GM04504 (cell line): ENCODE data around the gene DNAJA3.
A peak's percentile ranks its signal among the peaks of the same experiment; 100 is the strongest.

Experiments
- DNase-seq: peaks from one replicate; pipeline ENCODE4 v3.0.0-alpha.2; 2012; ENCODE audit warnings: low read depth

Gene DNAJA3

DNA sequence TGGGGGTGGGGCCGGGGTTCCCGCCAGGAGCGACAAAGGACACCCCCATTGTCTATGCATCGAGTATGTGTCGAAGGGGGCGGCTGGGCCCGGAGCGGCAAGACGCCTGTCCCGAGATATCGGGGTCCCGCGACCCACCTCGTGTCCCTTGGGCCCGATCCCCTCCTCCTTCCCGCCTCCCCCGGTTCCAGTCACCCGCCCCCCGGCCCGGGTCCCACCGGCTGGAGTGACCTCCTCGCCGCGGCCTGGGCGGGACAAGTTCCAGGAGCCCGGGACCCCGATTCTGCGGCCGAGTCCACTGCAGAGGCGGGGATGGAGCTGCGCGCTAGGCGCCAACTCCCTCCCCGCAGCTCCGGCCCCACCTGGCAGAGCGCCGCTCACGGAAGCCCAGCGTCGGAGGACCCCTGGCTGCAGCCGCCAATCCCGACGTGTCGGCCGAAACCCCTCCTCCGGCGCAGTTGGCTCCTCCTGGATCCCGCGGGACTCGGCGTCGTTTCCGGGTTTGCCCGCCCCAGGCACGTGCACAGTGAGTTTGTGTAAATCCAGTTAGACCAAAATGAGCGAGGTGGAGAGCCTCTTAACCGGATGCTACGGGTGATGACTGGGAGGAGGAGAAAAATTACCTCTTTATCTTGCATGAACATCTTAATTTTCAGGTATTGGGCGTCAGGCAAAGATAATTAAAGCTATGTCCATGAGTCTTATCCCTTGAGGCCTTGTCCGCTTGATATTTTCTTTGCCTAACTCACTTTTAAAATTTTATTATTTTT, 48.7 kb downstream of the DNAJA3 start, which contains the start of gene NMRAL1:
TSS of gene NMRAL1 (minus strand) at position 434 of the 770 bp plus-strand sequence. CDS start 493 bp downstream, outside the sequence.
- peak; percentile 56 for DNase-seq

DNA sequence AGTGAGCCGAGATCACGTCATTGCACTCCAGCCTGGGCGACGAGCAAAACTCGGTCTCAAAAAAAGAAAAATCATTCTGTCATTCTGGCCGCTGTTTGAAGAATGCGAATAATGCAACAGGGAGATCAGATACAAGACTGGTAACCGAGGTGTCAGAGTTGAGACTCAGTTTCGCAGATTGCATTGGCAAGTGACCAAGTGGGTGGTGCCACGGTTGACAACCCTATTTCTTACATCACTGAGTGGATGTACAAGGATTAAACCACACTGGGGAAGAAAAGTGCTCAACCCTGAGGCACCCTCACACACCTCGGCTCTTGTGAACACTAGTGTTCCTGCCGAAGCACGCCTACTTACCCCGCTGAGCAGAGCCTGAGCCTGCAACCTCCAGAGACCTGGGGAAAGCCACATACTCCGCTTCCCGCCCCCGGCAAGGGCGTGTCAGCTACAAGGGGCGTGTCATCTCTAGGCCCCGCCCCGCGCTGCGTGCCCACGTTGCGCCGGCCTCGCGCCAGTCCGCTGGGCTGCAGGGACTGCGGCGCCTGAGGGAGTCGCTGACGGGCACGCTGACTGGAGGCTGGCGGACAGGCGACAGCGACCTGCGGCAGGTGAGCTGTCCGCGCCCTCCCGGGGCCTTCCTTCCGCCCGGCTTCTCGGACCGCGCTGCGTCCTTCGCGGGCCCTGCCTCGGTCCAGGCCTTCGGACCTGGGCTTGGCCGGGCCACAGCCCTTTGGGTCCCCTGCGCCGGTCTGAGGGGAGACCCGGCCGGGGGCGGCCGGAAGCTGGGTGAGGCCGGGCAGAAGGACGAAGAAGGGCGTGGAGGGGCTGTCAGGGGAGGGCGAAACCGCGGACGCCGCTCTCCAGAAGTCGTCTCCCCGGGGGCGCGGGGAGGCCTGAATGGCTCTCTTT, 50.5 kb downstream of the DNAJA3 start, which contains the start of gene HMOX2:
TSS of gene HMOX2 (plus strand) at position 519 of the 909 bp plus-strand sequence. CDS start 29,127 bp downstream, outside the sequence.
- DNase-seq: peak; percentile 76

GRCh38 chr16:4477966-4478365, 52.3 kb downstream of the DNAJA3 start:
- DNase-seq: no peak

DNA sequence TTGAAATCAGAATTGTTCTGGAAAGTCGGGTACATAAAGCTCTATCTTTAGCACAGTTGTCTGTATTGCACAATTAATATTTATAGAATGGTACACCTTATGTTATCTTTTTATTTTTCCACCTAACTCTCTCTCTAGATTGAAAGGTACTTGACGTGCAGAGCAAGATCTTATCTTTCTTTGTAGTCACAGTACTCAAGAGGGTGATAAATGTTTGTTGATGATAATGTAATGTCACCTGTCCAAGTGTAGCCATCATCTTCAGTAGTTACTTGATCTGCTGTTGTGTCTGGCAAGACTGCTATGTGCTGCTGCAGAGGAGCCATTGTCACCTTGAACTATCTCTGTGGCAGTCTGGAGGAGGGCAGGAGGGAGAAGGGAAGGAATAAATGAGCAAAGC, 55.9 kb downstream of the DNAJA3 start:
- no peak for DNase-seq

DNA sequence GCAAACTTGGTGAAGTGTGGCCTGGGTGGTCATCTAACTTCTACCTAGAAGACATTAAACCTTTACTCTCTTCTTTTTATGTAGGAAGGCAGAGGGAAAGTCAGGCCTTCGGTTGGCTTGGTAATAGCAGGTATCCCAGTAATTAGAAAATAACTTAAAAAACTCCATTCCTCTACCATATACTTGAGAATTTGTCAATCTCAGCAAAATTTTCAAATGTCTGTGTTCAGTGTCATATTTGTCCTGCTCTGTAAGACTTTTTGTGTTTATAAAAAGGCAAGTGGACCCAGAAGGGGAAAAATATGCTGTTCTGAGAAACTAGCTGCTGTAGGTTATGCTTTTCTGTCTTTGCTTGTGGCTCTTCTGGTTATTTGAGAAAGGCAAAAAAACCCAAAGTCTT, 56.3 kb downstream of the DNAJA3 start:
- no peak for DNase-seq

- no peak for DNase-seq
These were observed 60.6 kb downstream of the DNAJA3 start for GRCh38 chr16:4486126-4486893.

DNA sequence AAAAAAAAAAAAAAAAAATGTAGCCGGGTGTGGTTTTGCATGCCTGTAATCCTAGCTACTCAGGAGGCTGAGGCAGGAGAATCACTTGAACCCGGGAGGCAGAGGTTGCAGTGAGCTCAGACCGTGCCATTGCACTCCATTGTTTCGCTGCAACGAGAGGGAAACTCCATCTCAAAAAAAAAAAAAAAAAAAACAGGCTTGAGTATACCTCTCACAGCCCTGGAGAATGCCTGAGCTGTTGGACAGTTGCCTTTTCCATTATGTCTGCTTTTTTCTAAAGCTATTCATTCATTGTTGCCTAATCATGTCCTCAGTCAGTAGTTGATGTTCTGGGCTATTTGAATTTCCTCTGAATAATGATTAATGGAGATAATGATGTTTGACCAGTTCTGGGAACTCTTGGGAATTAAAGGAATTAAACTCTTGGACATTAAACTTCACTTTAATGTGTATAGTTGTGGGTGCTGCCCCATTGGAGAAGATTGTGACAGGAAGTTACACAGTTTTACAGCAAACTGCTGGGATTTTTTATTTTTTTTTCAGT, 62.4 kb downstream of the DNAJA3 start:
- no peak for DNase-seq

GRCh38 chr16:4488499-4488967, 62.9 kb downstream of the DNAJA3 start:
- DNase-seq: no peak

DNA sequence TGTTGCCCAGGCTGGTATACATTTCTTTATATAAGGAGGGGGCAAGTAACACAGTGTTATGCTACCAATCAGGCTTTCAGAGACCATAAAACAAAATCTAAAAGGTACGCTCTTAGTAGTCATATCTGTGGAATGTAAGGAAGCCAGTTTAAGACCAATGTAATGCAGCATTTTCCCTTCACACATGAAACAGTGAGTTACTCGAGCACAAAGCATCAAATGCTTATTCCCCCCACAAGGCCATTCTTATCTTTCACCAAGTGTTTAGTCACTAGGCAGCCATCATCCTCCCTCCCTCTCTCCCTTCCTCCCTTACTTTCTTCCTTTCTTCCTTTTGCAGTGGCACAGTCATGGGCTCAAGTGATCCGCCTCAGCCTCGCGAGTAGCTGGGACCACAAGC, 63.4 kb downstream of the DNAJA3 start:
- no peak for DNase-seq

DNA sequence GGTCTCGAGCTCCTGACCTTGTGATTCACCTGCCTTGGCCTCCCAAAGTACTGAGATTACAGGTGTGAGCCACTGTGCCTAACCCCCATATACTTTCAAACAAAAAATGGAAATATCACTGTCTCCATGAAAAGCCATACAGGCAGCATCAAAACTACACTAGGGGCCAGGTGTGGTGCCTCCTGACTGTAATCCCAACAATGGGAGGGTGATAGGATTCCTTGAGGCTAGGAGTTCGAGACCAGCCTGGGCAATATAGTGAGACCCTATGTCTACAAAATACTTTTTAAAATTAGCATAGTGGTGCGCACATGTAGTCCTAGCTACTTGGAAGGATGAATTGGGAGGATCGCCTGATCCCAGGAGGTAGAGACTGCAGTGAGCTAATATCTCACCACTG, 66.2 kb downstream of the DNAJA3 start:
- no peak for DNase-seq

DNA sequence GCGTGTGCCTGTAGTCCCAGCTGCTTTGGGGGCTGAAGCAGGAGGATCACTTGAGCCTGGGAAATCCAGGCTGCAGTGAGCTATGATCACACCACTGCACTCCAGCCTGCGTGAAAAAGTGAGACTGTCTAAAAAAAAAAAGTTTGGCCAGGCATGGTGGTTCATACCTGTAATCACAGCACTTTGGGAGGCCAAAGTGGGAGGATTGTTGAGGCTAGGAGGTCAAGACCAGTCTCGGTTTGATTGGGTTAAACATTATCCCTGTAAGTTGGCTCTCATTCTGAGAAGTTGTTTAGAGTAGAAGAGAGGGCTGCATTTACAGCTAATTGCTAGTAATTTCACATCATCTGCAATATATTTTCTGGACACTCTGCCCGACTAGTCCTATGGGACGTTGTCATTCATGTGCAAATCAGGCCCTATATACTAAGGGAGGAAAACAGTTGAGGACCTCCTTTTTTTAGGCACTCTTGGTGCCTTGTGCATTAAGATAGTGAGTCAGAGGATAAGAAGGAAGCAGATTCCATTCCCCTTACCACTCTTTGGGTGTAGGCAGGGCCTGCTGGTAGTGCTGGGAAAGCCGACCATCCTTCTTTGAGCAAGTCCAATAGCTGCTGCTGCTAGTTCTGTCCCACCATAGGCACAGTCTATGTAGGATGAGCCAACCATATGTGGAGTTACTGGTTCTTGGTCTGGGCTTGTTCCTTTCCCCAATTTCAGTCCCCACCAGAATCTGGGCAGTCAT, 69.2 kb downstream of the DNAJA3 start:
- DNase-seq: no peak

GRCh38 chr16:4495766-4496165, 70.1 kb downstream of the DNAJA3 start:
- no peak for DNase-seq

- no peak for DNase-seq
These were observed 70.6 kb downstream of the DNAJA3 start for GRCh38 chr16:4496305-4496704.

GRCh38 chr16:4498546-4499195, 73.0 kb downstream of the DNAJA3 start:
- no peak for DNase-seq

DNA sequence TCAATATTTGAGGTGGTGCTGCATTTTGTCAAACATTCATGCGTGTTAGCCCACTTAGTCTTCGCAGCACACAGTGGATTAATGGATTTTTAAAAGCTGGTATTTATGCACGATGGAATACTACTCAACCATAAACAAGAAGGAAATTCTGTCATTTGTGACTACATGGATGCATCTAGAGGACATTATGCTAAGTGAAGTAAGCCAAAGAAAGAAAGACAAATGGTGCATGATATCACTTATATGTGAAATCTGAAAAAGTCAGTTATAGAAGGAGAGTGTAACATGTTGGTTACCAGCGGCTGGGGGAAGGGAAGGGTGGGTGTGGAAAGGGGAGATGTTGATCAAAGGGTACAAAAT, 73.5 kb downstream of the DNAJA3 start:
- no peak for DNase-seq

- DNase-seq: peak; percentile 70
These were observed 74.6 kb downstream of the DNAJA3 start for GRCh38 chr16:4500272-4500671.

GRCh38 chr16:4501071-4501478, 75.4 kb downstream of the DNAJA3 start:
- DNase-seq: no peak

DNA sequence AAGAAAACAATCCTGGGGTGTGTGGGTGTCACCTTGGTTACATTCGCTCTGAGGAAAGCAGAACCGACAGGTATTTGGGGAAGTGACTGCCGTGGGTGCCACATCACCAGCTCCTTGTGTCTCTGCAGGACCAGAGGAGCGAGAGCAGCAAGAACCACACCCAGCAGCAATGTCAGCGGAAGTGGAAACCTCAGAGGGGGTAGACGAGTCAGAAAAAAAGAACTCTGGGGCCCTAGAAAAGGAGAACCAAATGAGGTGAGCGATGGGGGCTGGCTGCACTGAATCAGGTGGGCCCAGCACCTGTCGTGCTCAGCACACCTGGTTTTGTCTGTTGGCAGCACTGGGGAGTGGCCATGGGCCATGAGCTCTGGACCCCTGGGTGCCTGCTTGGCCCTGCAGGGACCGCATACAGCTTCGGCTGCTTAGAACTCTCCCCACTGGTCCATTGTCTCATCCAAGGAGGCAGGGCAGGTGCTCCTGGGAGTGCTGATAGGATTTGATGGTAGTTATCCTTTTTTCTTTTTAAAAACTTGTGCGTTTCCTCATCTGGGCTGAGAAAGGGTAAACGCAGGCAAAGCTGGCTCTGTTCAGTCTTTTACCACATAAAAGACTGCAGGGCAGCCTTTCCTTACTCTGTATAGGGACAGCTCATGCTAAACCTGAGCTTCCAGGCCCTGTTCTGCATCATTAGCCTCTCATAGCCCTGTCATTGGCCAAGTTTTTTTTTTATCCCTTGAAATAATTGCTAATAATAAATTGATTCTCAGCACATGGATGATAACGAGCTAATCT, 79.9 kb downstream of the DNAJA3 start:
- no peak for DNase-seq
